Measurements from ENCODE around the gene OLA1.

OLA1 gene

GRCh38 chr2:174070281-174070680 is 178.1 kb downstream of the OLA1 start:
- Histone ChIP-seq H3K36me3 (ENCODE audit: control insufficient read depth, insufficient read depth, low read length) (peaks cover 8% of the 10 kb centered on the region), H3K4me3 (ENCODE audit: low read depth, low read length) (no peak overlapping the region), H3K27me3 (ENCODE audit: control insufficient read depth, insufficient read depth, low read length) (no peaks in the 10 kb centered on the region), H3K27ac (ENCODE audit: low read depth, low read length) (no peak overlapping the region), H3K4me1 (ENCODE audit: control insufficient read depth, insufficient read depth, low read length) (peaks cover 6% of the 10 kb centered on the region; the same call in 1 of the 2 replicates), H3K9me3 (ENCODE audit: control insufficient read depth, insufficient read depth, low read depth, low read length) (no peaks in the 10 kb centered on the region), H3K9ac (ENCODE audit: low read length) (no peak overlapping the region)

- Histone ChIP-seq H3K27me3 (ENCODE audit: control insufficient read depth, insufficient read depth, low read length) (no peaks in the 10 kb centered on the region), H3K9ac (ENCODE audit: low read length) (no peak overlapping the region), H3K9me3 (ENCODE audit: control insufficient read depth, insufficient read depth, low read depth, low read length) (no peaks in the 10 kb centered on the region), H3K27ac (ENCODE audit: low read depth, low read length) (no peak overlapping the region), H3K4me3 (ENCODE audit: low read depth, low read length) (no peak overlapping the region), H3K36me3 (ENCODE audit: control insufficient read depth, insufficient read depth, low read length) (no peaks in the 10 kb centered on the region), H3K4me1 (ENCODE audit: control insufficient read depth, insufficient read depth, low read length) (peaks cover 16% of the 10 kb centered on the region)
Measured at GRCh38 chr2:174067815-174068214, 180.5 kb downstream of the OLA1 start.

GRCh38 chr2:174066871-174067270 is 181.5 kb downstream of the OLA1 start:
- Histone ChIP-seq H3K4me1 (ENCODE audit: control insufficient read depth, insufficient read depth, low read length) (peaks cover 23% of the 10 kb centered on the region), H3K27ac (ENCODE audit: low read depth, low read length) (no peak overlapping the region), H3K27me3 (ENCODE audit: control insufficient read depth, insufficient read depth, low read length) (no peaks in the 10 kb centered on the region), H3K4me3 (ENCODE audit: low read depth, low read length) (no peak overlapping the region), H3K9ac (ENCODE audit: low read length) (no peak overlapping the region), H3K9me3 (ENCODE audit: control insufficient read depth, insufficient read depth, low read depth, low read length) (no peaks in the 10 kb centered on the region), H3K36me3 (ENCODE audit: control insufficient read depth, insufficient read depth, low read length) (no peaks in the 10 kb centered on the region)

- no peak overlapping the region for H3K27ac ChIP-seq (ENCODE audit: low read depth, low read length)
- H3K9me3 ChIP-seq (ENCODE audit: control insufficient read depth, insufficient read depth, low read depth, low read length), result peaks cover 7% of the 10 kb centered on the region
- H3K27me3 ChIP-seq (ENCODE audit: control insufficient read depth, insufficient read depth, low read length), result no peaks in the 10 kb centered on the region
- no peak overlapping the region for H3K9ac ChIP-seq (ENCODE audit: low read length)
- H3K36me3 ChIP-seq (ENCODE audit: control insufficient read depth, insufficient read depth, low read length), result no peaks in the 10 kb centered on the region
- H3K4me3 ChIP-seq (ENCODE audit: low read depth, low read length), result no peak overlapping the region
- peaks cover 31% of the 10 kb centered on the region for H3K4me1 ChIP-seq (ENCODE audit: control insufficient read depth, insufficient read depth, low read length)
Measured at GRCh38 chr2:174063492-174064092, 184.7 kb downstream of the OLA1 start.

- peaks cover 7% of the 10 kb centered on the region for H3K9me3 ChIP-seq (ENCODE audit: control insufficient read depth, insufficient read depth, low read depth, low read length)
- H3K4me1 ChIP-seq (ENCODE audit: control insufficient read depth, insufficient read depth, low read length), result peaks cover 31% of the 10 kb centered on the region
- no peak overlapping the region for H3K9ac ChIP-seq (ENCODE audit: low read length)
- no peaks in the 10 kb centered on the region for H3K27me3 ChIP-seq (ENCODE audit: control insufficient read depth, insufficient read depth, low read length)
- H3K27ac ChIP-seq (ENCODE audit: low read depth, low read length), result peak overlapping the region; percentile 4; the same call in 1 of the 2 replicates
- H3K36me3 ChIP-seq (ENCODE audit: control insufficient read depth, insufficient read depth, low read length), result no peaks in the 10 kb centered on the region
- no peak overlapping the region for H3K4me3 ChIP-seq (ENCODE audit: low read depth, low read length)
Measured at GRCh38 chr2:174062934-174063333, 185.4 kb downstream of the OLA1 start.

GRCh38 chr2:174059884-174060244 is 188.5 kb downstream of the OLA1 start:
- H3K27me3 ChIP-seq (ENCODE audit: control insufficient read depth, insufficient read depth, low read length), result no peaks in the 10 kb centered on the region
- H3K4me3 ChIP-seq (ENCODE audit: low read depth, low read length), result no peak overlapping the region
- no peak overlapping the region for H3K27ac ChIP-seq (ENCODE audit: low read depth, low read length)
- H3K9me3 ChIP-seq (ENCODE audit: control insufficient read depth, insufficient read depth, low read depth, low read length), result peaks cover 7% of the 10 kb centered on the region
- H3K36me3 ChIP-seq (ENCODE audit: control insufficient read depth, insufficient read depth, low read length), result no peaks in the 10 kb centered on the region
- H3K9ac ChIP-seq (ENCODE audit: low read length), result no peak overlapping the region
- H3K4me1 ChIP-seq (ENCODE audit: control insufficient read depth, insufficient read depth, low read length), result peaks cover 31% of the 10 kb centered on the region

GRCh38 chr2:174059178-174059883 is 189.0 kb downstream of the OLA1 start:
- H3K4me3 ChIP-seq (ENCODE audit: low read depth, low read length), result no peak overlapping the region
- H3K36me3 ChIP-seq (ENCODE audit: control insufficient read depth, insufficient read depth, low read length), result no peaks in the 10 kb centered on the region
- no peak overlapping the region for H3K9ac ChIP-seq (ENCODE audit: low read length)
- H3K27me3 ChIP-seq (ENCODE audit: control insufficient read depth, insufficient read depth, low read length), result no peaks in the 10 kb centered on the region
- peaks cover 7% of the 10 kb centered on the region for H3K9me3 ChIP-seq (ENCODE audit: control insufficient read depth, insufficient read depth, low read depth, low read length)
- H3K4me1 ChIP-seq (ENCODE audit: control insufficient read depth, insufficient read depth, low read length), result peaks cover 34% of the 10 kb centered on the region
- no peak overlapping the region for H3K27ac ChIP-seq (ENCODE audit: low read depth, low read length)

GRCh38 chr2:174058456-174058855 is 189.9 kb downstream of the OLA1 start:
- no peaks in the 10 kb centered on the region for H3K36me3 ChIP-seq (ENCODE audit: control insufficient read depth, insufficient read depth, low read length)
- no peak overlapping the region for H3K9ac ChIP-seq (ENCODE audit: low read length)
- no peak overlapping the region for H3K27ac ChIP-seq (ENCODE audit: low read depth, low read length)

GRCh38 chr2:174058026-174058425 is 190.3 kb downstream of the OLA1 start:
- H3K27ac ChIP-seq (ENCODE audit: low read depth, low read length), result no peak overlapping the region
- peaks cover 39% of the 10 kb centered on the region for H3K4me1 ChIP-seq (ENCODE audit: control insufficient read depth, insufficient read depth, low read length)
- H3K9me3 ChIP-seq (ENCODE audit: control insufficient read depth, insufficient read depth, low read depth, low read length), result peaks cover 7% of the 10 kb centered on the region
- no peak overlapping the region for H3K4me3 ChIP-seq (ENCODE audit: low read depth, low read length)
- no peak overlapping the region for H3K9ac ChIP-seq (ENCODE audit: low read length)
- no peaks in the 10 kb centered on the region for H3K27me3 ChIP-seq (ENCODE audit: control insufficient read depth, insufficient read depth, low read length)
- no peaks in the 10 kb centered on the region for H3K36me3 ChIP-seq (ENCODE audit: control insufficient read depth, insufficient read depth, low read length)

More at GRCh38 chr2:174058456-174058855, 189.9 kb downstream of the OLA1 start:
- H3K4me3 ChIP-seq (ENCODE audit: low read depth, low read length), result no peak overlapping the region
- peaks cover 7% of the 10 kb centered on the region for H3K9me3 ChIP-seq (ENCODE audit: control insufficient read depth, insufficient read depth, low read depth, low read length)
- H3K27me3 ChIP-seq (ENCODE audit: control insufficient read depth, insufficient read depth, low read length), result no peaks in the 10 kb centered on the region
- peaks cover 39% of the 10 kb centered on the region for H3K4me1 ChIP-seq (ENCODE audit: control insufficient read depth, insufficient read depth, low read length)

- no peak overlapping the region for H3K4me3 ChIP-seq (ENCODE audit: low read depth, low read length)
- no peak overlapping the region for H3K27ac ChIP-seq (ENCODE audit: low read depth, low read length)
- no peaks in the 10 kb centered on the region for H3K27me3 ChIP-seq (ENCODE audit: control insufficient read depth, insufficient read depth, low read length)
- peaks cover 7% of the 10 kb centered on the region for H3K9me3 ChIP-seq (ENCODE audit: control insufficient read depth, insufficient read depth, low read depth, low read length)
- peaks cover 43% of the 10 kb centered on the region for H3K4me1 ChIP-seq (ENCODE audit: control insufficient read depth, insufficient read depth, low read length)
- no peak overlapping the region for H3K9ac ChIP-seq (ENCODE audit: low read length)
- H3K36me3 ChIP-seq (ENCODE audit: control insufficient read depth, insufficient read depth, low read length), result no peaks in the 10 kb centered on the region
Measured at GRCh38 chr2:174054926-174055325, 193.4 kb downstream of the OLA1 start.

- H3K27ac ChIP-seq (ENCODE audit: low read depth, low read length), result 0 out of 2 replicates have a peak overlapping the region, but pooled peaks have one; percentile 0
- peaks cover 44% of the 10 kb centered on the region for H3K4me1 ChIP-seq (ENCODE audit: control insufficient read depth, insufficient read depth, low read length)
- H3K9ac ChIP-seq (ENCODE audit: low read length), result peak overlapping the region; percentile 59
- H3K9me3 ChIP-seq (ENCODE audit: control insufficient read depth, insufficient read depth, low read depth, low read length), result no peaks in the 10 kb centered on the region; the same call in 1 of the 2 replicates
- peak overlapping the region; percentile 44 for H3K4me3 ChIP-seq (ENCODE audit: low read depth, low read length)
- no peaks in the 10 kb centered on the region for H3K27me3 ChIP-seq (ENCODE audit: control insufficient read depth, insufficient read depth, low read length)
- H3K36me3 ChIP-seq (ENCODE audit: control insufficient read depth, insufficient read depth, low read length), result no peaks in the 10 kb centered on the region
Measured at GRCh38 chr2:174053355-174054151, 194.8 kb downstream of the OLA1 start.
